Stimulated activated CD4-positive, alpha-beta T cell treated with anti-CD3 and anti-CD28 coated beads, Interleukin-1b, Interleukin-23, amount 100 ng/mL, for 4 hours (primary cell): Measurements from ENCODE around the gene AP1G1.
A peak's percentile ranks its signal among the peaks of the same experiment; 100 is the strongest.

Source experiments
- DNase-seq, 2 donors: peaks; one replicate each; pipeline ENCODE4 v3.0.0-alpha.2; 2020; ENCODE audit warnings: low read depth in 2 of 2

AP1G1 gene

GRCh38 chr16:71754652-71755051, 54.0 kb downstream of the AP1G1 start:
- DNase-seq: no peak

DNA sequence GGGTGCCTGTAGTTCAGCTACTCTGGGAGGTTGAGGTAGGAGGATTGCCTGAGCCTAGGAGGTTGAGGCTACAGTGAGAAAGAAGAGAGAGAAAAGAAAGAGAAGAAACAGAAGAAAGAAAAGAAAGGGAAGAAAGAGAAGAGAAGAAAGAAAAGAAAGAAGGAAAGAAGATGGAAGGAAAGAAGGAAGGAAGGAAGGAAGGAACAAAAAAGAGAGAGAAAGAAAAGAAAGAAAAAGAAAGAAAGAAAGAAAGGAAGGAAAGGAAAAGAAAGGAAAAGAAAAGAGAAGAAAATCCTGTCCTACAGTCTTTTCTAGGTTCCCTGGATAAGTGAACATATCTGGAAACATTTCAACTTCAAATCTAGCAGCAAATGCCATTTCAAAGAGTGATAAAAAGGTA, 54.5 kb downstream of the AP1G1 start:
- no peak for DNase-seq

- no peak for DNase-seq
Observed at GRCh38 chr16:71748226-71748625, 60.4 kb downstream of the AP1G1 start.

GRCh38 chr16:71746442-71747046, 62.1 kb downstream of the AP1G1 start:
- DNase-seq: peak in 1 of 2 donors; percentile 13

DNA sequence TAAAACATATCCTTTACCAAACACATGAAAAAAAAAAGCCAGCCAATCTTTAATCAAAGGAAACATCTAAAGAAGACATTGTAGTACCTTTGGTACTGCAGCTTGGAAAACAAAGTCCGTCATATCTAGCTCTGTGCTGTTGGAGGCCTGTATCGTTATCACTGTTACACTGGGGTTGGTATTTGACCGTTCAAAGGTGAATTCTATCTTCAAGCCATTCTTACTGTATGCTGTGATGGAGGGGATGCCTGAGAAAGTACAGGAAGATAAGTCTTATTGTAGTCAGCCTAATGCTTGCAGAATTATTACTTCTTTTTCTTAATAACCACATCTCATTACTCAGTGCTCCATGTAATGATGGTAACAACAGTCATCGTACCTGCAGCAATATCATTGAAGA, 69.8 kb downstream of the AP1G1 start:
- DNase-seq: no peak

DNA sequence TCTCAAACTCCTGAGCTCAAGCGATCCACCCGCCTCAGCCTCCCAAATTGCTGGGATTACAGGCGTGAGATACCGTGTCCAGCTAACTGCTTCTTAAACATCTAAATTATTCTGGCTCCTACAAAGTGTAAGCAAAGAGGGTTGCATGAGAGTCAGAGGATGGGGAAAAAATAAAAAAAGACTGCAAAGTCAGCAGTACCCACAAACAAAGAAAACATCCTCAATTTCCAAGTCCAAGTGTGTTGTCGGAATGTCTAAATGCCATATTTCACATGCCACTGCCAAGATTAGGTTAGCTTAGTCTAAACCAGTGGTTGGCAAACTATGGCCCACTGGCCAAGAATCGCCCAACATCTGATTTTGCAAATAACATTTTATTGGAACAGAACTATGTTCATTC, 71.1 kb downstream of the AP1G1 start:
- no peak for DNase-seq

DNA sequence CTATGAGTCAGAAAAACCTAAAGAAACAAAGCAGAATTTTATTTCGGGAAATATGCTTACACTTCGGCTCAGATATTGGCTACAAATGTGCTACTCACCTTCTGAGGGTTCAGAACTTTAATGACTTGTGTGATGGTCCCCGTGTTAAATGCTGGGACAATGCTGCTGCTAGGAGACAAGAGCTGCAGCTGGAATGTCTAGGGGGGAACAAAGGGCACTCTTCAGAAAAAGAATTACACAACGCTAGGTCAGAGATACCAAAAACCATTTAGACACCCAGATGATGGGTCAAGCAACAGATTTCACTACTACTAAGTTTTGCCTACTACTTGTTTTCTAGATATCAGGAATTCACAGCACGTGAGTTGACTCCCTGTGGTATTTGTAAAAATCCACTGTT, 74.1 kb downstream of the AP1G1 start:
- DNase-seq: no peak

- DNase-seq: no peak
Observed at GRCh38 chr16:71732587-71732986, 76.0 kb downstream of the AP1G1 start.

DNA sequence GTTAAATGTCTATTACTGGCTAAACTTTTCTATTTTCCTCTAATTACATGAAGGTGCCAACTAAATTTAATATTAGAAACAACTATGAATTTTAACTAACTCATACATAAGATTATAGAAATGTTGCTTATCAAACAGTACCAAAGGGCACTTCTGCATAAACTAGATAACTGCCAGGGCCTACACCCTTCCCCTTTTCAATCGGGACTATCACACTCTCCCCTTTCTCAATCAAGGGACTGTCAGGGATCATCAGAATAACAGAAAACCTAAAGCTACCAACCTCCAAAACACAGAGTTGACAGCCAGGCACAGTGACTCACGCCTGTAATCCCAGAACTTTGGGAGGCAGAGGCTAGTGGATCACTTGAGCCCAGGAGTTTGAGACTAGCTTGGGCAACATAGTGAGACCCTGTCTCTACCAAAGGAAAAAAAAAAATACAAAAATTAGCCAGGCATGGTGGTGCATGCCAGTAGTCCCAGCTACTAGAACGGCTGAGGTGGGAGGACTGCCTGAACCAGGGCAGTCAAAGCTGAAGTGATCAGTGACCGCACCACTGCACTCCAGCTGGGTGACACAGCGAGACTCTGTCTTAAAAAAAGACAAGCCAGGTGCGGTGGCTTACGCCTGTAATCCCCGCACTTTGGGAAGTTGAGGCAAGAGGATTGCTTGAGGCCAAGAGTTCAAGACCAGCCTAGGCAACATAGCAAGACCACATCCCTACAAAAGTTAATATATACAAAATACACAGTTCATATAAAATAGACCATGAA, 80.9 kb downstream of the AP1G1 start:
- no peak for DNase-seq

GRCh38 chr16:71726476-71727315, 81.9 kb downstream of the AP1G1 start:
- no peak for DNase-seq

GRCh38 chr16:71724320-71724751, 84.3 kb downstream of the AP1G1 start, which contains the start of gene PHLPP2:
PHLPP2 (minus strand) TSS chr16:71724701; CDS start chr16:71714795, 9,906 bp downstream.
- DNase-seq: no peak

DNA sequence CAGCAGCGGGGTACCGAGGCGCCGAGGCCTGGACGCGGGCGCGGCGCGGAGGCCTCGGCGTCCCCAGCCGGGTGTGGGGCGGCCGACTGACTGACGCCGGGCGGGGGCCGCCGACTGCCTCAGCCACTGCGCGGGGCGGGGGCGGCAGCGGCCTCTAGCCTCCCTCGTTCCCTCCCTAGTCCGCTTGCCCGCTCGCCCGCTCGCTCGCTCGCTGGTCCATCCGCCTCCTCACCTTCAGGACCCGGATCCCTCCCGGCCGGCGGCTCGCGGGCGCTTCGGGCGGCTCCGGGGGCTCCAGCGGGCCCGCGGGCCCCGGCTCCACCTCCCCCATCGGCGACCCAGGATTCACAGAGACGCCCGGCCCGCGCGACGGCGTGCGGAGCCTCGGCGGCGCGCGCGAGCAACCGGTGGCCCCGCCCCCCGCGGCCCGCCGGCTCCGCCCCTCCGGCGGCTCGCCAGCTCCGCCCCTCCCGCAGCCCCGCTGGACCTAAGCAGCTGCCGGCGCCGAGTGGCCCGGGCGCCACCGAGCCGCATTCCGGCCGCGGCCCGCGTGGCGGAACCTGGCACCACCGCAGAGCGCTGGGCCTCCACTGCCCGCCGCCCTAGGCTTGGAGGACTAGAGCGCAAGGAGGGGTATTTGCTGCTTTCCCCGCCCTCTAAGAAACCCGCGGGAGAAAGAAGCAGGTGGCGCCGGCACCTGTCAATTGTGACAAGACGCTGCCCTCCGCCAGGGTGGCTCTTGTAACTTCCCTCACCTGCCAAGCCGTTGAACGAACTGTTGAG, 84.9 kb downstream of the AP1G1 start:
- DNase-seq: peak; percentile 61 to 80

GRCh38 chr16:71722801-71723536, 85.7 kb downstream of the AP1G1 start:
- peak; percentile 23 to 42 for DNase-seq

GRCh38 chr16:71721066-71721740, 87.4 kb downstream of the AP1G1 start:
- no peak for DNase-seq

DNA sequence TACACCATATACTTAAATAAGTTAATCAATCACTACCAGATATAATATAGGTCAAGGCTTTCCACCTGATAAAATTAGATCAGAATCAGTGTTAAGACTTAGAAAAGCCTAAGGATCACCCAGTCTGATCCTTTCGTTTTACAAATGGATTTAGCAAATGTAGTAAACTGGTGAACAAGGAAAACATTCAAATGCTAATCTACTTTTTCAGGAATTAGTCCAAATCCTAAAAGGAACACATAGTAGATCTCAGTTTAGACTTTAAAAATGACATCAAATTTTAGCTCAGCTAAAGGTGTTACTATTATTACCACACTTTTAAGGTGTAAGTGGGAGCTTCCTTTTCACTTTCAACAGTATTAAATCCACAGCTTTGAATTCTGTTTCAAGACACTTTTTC, 96.1 kb downstream of the AP1G1 start:
- DNase-seq: no peak

GRCh38 chr16:71711789-71712188, 96.8 kb downstream of the AP1G1 start:
- no peak for DNase-seq

GRCh38 chr16:71709229-71709781, 99.3 kb downstream of the AP1G1 start:
- no peak for DNase-seq

DNA sequence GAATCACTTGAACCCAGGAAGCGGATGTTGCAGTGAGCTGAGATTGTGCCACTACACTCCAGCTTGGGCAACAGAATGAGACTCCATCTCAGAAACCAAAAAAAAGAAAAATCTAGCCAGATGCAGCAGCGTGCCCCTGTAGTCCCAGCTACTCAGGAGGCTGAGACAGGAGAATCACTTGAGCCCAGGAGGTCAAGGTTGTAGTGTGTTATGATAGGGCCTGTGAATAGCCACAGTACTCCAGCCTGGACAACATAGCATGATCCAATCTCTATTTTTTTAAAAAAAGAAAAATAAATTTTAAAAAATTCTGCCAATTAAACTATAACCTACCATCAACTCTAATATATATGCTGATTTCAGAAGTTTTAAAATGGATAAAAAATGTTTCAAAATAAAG, 99.9 kb downstream of the AP1G1 start:
- DNase-seq: no peak

GRCh38 chr16:71707199-71707598, 101.4 kb downstream of the AP1G1 start:
- DNase-seq: no peak

- no peak for DNase-seq
Observed at GRCh38 chr16:71706046-71706445, 102.6 kb downstream of the AP1G1 start.
